Dermis blood vessel endothelial cell (primary cell): Measurements from ENCODE around the gene HES4. TPM values are rescaled to one million over a fixed set of nuclear protein-coding genes. Genes with fewer than 3 reads are reported as not detected.
A peak's percentile ranks its signal among the peaks of the same experiment; 100 is the strongest.
"Not testable (repeated sequence)": the region's sequence is repeated elsewhere in the genome, so short reads cannot be mapped to it uniquely, and the experiment has no call there.

ENCODE experiments used
- DNase-seq: peaks from one replicate; pipeline ENCODE4 v3.0.0; 2010
- total RNA-seq: library from RNA; depleted of rRNA; stranded (reverse); fragments of >200 nt; gene quantifications from 2 replicates; pipeline ENCODE4 v1.2.3, GENCODE V29; 2014

HES4 gene
- total RNA-seq, 1 donor from 2014 or later = 76.9 TPM

GRCh38 chr1:978835-979743, 20.8 kb downstream of the HES4 start:
- DNase-seq = no peak

- DNase-seq = no peak
Measured at GRCh38 chr1:978069-978834, 21.6 kb downstream of the HES4 start.

DNA sequence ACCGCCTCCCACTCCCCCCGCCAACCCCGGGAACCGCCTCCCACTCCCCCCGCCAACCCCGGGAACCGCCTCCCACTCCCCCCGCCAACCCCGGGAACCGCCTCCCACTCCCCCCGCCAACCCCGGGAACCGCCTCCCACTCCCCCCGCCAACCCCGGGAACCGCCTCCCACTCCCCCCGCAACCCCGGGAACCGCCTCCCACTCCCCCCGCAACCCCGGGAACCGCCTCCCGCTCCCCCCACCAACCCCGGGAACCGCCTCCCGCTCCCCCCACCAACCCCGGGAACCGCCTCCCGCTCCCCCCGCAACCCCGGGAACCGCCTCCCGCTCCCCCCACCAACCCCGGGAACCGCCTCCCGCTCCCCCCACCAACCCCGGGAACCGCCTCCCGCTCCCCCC, 23.1 kb downstream of the HES4 start:
- not testable (repeated sequence) for DNase-seq

DNA sequence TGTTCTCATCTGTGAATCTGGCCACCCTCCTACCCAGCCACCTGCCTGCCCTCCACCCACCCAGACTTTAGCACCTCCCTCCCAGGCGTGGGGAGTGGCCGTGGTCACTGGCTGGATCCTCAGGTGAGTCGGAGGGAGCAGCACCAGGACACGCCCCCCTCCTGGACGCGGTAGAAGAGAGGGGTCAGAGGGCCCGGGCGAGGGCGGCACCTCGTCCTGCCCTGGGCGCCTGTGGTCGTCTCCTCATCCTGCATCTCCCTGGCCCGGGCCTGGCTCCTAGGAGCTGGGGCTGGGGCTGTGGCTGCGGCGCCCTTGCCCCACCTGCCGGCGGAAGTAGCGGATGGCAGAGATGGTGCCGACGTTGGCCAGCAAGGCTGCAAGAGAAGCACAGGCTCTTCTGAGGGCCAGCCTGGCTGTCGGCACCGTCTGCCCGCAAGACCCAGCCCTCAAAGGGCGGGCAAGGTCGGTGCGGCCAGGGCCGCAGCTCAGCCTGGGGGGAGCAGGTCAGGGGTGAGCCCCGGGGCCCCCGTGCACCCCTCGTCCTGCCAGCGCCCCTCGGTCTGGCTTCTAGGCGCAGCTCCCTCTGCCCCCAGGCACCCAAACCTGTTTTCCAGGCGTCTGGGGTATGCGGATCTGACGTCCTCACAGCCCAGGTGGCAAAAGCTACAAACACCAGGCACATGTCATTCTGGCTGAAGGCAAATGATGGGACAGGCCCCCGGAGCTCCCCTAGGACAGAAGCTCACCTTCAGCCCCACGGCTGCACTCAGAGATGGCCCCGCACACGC, 23.8 kb downstream of the HES4 start:
- DNase-seq = peak; percentile 40

DNA sequence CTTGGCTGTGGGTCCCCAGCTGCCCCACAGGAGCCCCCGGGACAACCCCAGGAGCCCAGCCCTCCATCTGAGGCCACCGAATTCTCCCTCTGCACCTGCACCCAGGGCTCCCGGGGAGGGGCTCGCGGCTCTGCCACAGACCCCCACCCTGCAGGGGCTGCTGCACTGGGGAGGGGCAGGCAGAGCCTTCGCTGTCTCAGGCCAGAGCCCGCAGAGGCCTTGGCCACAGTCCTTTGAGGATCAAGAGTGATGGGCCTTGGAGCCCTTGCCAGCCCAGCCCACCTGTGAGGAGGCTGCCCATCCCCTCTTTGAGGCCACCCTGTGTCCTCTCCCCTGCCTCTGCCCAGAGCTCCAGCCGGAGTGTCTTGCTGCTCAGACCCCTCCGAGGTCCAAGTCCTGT, 24.5 kb downstream of the HES4 start:
- no peak for DNase-seq

- no peak for DNase-seq
Measured at GRCh38 chr1:974687-975328, 25.1 kb downstream of the HES4 start.

DNA sequence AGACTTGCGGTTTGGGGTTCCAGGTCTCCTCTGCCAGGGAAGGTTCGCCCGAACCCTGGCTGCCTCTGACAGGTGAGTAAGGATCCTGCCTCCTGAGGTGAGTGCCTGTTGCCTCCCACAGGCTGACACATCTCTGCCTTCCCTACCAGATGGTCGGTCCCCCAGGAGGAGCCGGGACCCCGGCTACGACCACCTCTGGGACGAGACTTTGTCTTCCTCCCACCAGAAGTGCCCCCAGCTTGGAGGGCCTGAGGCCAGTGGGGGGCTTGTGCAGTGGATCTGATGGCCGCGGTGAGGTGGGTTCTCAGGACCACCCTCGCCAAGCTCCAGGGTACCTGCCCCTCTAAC, 25.6 kb downstream of the HES4 start:
- no peak for DNase-seq

DNA sequence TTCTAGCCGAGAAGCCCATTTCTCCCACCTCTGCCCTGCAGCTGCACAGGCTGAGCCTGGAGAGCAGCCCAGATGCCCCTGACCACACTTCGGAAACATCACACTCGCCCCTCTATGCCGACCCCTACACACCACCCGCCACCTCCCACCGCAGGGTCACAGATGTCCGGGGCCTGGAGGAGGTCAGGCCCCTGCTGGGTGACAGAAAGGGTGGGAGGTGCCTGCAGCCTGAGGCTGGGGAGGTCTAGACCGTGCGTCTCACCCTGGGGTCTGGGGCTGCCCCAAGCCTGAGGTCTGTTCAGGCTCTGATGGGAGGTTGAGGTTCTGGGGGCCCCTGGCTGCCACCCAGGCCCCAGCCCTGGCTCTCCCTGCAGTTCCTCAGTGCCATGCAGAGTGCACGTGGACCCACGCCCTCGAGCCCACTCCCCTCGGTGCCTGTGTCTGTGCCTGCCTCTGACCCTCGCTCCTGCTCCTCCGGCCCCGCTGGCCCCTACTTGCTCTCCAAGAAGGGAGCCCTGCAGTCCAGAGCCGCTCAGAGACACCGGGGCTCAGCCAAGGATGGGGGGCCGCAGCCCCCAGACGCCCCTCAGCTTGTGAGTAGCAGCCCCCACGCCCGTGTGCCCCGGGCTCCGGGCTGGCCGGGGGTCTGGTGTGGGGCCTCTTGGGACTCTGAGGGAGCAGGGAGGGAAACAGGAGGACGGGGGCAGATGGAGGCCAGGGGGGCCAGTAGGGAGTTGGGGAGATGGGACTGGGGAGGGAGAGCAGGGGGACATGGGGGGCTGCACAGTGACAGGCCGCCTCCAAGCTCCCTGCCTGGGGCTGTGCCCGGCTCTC, 26.2 kb downstream of the HES4 start:
- DNase-seq = no peak

- DNase-seq = no peak
Measured at GRCh38 chr1:972726-973458, 27.0 kb downstream of the HES4 start.

- no peak for DNase-seq
Measured at GRCh38 chr1:971751-972506, 28.0 kb downstream of the HES4 start.

DNA sequence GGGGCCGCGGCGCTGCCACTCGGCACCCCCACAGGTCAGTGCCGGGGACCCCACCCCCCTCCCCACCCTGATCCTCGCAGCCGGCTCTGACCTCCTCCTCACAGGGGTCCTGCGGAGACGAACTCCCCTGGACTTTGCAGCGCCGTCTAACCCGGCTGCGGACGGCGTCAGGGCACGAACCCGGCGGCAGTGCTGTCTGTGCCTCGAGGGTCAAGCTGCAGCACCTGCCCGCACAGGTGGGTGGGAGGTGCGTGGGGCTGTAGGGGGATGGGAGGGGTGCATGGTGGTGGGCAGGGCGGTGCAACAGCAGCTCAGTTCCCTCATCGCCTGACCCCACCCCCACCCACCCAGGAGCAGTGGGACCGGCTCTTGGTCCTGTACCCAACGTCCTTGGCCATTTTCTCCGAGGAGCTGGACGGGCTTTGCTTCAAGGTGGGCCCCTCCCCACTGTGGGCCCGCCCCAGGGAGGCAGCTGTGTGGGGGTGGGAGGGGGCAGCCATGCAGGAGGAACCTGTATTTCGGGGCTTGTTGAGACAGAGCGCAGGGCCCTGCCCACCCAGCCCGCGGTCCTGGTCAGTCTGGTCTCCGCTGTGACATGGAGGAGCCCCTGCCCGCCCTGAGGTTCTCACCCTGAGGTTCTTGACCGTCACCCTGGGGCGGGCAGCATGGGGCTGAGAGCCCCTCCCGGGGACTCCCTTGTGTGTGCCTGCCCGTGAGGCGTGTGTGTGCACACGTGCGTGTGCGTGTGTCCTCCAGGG, 28.7 kb downstream of the HES4 start:
- no peak for DNase-seq

DNA sequence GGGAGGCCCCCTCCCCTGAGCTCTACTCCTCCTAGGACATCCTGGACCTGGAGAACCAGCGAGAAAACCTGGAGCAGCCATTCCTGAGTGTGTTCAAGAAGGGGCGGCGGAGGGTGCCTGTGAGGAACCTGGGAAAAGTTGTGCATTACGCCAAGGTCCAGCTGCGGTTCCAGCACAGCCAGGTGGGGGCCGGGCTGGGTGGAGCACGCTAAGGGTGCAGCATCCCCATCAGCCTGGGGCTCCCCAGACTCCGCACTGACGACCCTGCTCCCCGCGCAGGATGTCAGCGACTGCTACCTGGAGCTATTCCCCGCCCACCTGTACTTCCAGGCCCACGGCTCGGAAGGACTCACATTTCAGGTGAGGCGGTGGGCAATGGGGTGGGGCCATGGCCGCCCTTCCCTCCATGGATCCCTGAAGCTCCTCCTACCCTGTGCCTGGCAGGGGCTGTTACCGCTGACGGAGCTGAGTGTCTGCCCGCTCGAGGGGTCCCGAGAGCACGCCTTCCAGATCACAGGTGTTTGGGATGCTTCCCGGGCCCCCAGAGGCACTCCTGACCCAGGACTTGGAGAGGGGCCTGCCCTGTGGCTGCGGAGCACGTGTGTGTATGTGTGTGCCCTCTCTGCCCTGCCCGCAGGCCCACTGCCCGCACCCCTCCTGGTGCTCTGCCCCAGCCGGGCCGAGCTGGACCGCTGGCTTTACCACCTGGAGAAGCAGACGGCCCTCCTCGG, 29.5 kb downstream of the HES4 start:
- no peak for DNase-seq

DNA sequence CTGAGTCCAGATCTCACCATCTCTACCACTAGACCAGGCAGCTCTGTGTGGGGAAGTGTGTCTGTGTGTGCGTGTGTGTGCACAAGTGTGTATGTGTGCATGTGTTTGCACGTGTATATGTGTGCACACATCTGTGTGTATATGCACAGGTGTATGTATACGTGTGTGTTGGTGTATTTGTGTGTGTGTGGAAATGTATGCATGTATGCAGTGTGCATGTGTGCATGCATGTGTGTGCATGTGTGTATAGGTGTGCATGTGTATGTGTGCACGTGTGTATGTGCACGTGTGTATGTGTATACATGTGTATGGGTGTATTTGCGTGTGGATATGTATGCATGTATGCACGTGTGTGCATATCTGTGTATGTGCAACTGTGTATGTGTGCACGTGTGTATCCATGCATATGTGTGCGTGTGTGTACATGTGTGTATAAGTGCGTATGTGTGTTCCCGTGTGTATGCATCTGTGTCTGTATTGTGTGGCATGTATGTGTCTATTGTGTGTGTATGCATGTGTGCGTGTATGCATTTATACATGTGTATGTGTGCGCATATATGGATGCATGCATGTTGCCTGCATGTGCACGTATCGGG, 30.5 kb downstream of the HES4 start:
- DNase-seq = no peak

DNA sequence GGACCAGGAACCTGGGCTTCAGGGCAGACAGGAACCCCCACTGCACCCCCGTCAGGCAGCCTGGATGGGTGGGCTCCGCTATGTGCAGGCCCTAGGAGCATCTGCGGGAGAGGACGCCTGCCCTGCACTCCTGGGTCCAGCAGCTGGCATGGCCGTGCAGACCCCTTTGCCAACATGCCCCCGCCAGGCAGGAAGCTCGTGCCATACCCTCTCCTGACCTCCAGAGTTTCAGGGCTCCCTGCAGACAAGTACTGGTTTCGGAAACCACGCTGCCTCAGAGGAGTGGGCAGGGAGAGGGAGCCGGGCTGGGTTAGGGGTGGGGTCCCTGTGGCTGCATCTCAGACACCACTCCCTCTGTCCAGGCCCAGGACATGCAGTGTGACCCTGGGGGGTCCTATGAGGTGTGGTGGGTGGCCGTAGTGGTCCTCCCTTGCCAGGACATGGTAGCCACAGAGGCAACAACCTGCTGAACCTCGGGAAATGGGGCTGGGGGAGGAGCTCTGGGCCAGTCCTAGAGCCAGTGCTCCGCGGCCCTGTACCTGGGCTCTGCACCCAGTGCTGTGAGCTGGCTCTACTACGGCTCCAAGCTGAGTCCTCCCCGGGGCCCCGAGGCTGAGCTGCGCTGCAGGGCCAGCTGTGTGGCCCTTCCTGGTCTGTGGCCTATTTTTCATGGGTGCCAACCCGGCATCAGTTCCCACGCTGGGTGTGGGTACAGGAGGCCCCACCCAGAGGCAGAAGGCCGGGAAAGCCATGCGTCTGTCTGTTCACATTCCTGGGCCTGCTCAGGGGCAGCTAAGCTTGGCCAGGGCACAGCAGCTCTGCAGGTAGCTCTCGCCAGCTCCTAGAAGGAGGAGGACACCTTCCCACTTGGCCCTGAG, 32.2 kb downstream of the HES4 start:
- no peak for DNase-seq

- DNase-seq = peak; percentile 59
Measured at GRCh38 chr1:966704-967300, 33.1 kb downstream of the HES4 start.

- peak; percentile 57 for DNase-seq
Measured at GRCh38 chr1:966135-966703, 33.7 kb downstream of the HES4 start, which contains the start of gene PLEKHN1. Gene PLEKHN1 (plus strand): TSS chr1:966482. CDS start chr1:966532, 50 bp downstream.
